Cardiac muscle cell (in vitro differentiated cells and primary cell): ENCODE results near the gene THRSP. TPM values are rescaled to one million over a fixed set of nuclear protein-coding genes. Genes with fewer than 3 reads are reported as not detected.

Experiments used
- DNase-seq, 2 donors: peaks; one replicate each; pipeline versions ENCODE4 v3.0.0 to v3.0.0-alpha.2; 2010 to 2017; ENCODE audit warnings: low read depth in 1 of 2, low spot score in 1 of 2
- H3K27ac ChIP-seq: fragments of 200-600 bp; sonication (generic); 2 replicates; pipeline ENCODE4 v1.5.1; 2016
- H3K27me3 ChIP-seq: fragments of 200-600 bp; sonication (generic); 2 replicates; pipeline ENCODE4 v1.6.0; 2016; ENCODE audit warnings: control low read depth
- H3K36me3 ChIP-seq: fragments of 200-600 bp; sonication (generic); 2 replicates; pipeline ENCODE4 v1.5.1; 2016; ENCODE audit warnings: control low read depth
- H3K4me1 ChIP-seq: fragments of 200-600 bp; sonication (generic); 2 replicates; pipeline ENCODE4 v1.8.1; 2017; ENCODE audit warnings: low read depth, mild to moderate bottlenecking, mixed run types
- H3K4me3 ChIP-seq: fragments of 200-600 bp; sonication (generic); 2 replicates; pipeline ENCODE4 v1.5.1; 2016; ENCODE audit warnings: mild to moderate bottlenecking
- H3K9me3 ChIP-seq: fragments of 200-600 bp; sonication (generic); 2 replicates; pipeline ENCODE4 v1.5.1; 2017; ENCODE audit warnings: low read depth, mild to moderate bottlenecking, control low read depth
- CTCF ChIP-seq: IDR thresholded peaks from 2 replicates; pipeline ENCODE4 v1.5.1; 2012; ENCODE audit warnings: low read depth, mild to moderate bottlenecking, low read length
- polyA plus RNA-seq: library from polyadenylated mRNA; unstranded; fragments of >200 nt; fragmentation: Nextera tagmentation; extraction: Ambion mirVana; gene quantifications from 2 replicates; pipeline ENCODE4 v1.2.1, GENCODE V29; 2016
- total RNA-seq: library from RNA; depleted of rRNA; stranded (reverse); fragments of >200 nt; gene quantifications from 2 replicates; pipeline ENCODE4 v1.2.3, GENCODE V29; 2016

Gene THRSP
- total and polyA plus RNA-seq, 2 experiments from 2014 or later, result not detected

- Histone ChIP-seq H3K9me3 (no peaks in the 10 kb centered on the region), H3K27me3 (no peaks in the 10 kb centered on the region), H3K4me3 (no peak overlapping the region), H3K27ac (no peak overlapping the region), H3K36me3 (peaks cover 24% of the 10 kb centered on the region), H3K4me1 (no peaks in the 10 kb centered on the region)
- no peak for DNase-seq
- TF ChIP-seq CTCF, result no peak
Measured at GRCh38 chr11:78110351-78110750, 46.7 kb downstream of the THRSP start.

GRCh38 chr11:78110830-78111229 lies 47.2 kb downstream of the THRSP start:
- no peaks in the 10 kb centered on the region for H3K27me3 ChIP-seq
- H3K4me1 ChIP-seq, result no peaks in the 10 kb centered on the region
- H3K4me3 ChIP-seq, result no peak overlapping the region
- no peak for TF ChIP-seq CTCF
- H3K27ac ChIP-seq, result no peak overlapping the region
- H3K9me3 ChIP-seq, result no peaks in the 10 kb centered on the region
- H3K36me3 ChIP-seq, result peaks cover 24% of the 10 kb centered on the region
- no peak for DNase-seq

- H3K4me1 ChIP-seq, result no peaks in the 10 kb centered on the region
- no peak overlapping the region for H3K27ac ChIP-seq
- TF ChIP-seq CTCF, result no peak
Measured at GRCh38 chr11:78111298-78111697, 47.6 kb downstream of the THRSP start.

GRCh38 chr11:78112582-78113275 lies 49.1 kb downstream of the THRSP start:
- Histone ChIP-seq H3K36me3 (peaks cover 24% of the 10 kb centered on the region), H3K9me3 (no peaks in the 10 kb centered on the region), H3K27ac (no peak overlapping the region), H3K4me3 (no peak overlapping the region), H3K27me3 (no peaks in the 10 kb centered on the region), H3K4me1 (no peaks in the 10 kb centered on the region)
- TF ChIP-seq CTCF, result no peak
- no peak for DNase-seq

More at GRCh38 chr11:78111298-78111697, 47.6 kb downstream of the THRSP start:
- peaks cover 24% of the 10 kb centered on the region for H3K36me3 ChIP-seq
- no peaks in the 10 kb centered on the region for H3K27me3 ChIP-seq
- DNase-seq, result no peak
- no peak overlapping the region for H3K4me3 ChIP-seq
- no peaks in the 10 kb centered on the region for H3K9me3 ChIP-seq

Other genes with a start within 250 kb of the THRSP start
- gene RSF1, start 243.1 kb upstream of the THRSP start, total RNA-seq, result 47.0 and 81.7 TPM in 2 replicates
- 68.9 and 117 TPM in 2 replicates for gene RSF1, start 243.1 kb upstream of the THRSP start, polyA plus RNA-seq
- 62.6 and 74.5 TPM in 2 replicates for gene AAMDC, start 242.7 kb upstream of the THRSP start, total RNA-seq
- 157 and 169 TPM in 2 replicates for gene AAMDC, start 242.7 kb upstream of the THRSP start, polyA plus RNA-seq
- 27.4 and 30.5 TPM in 2 replicates for gene INTS4, start 69.2 kb upstream of the THRSP start, total RNA-seq
- gene INTS4, start 69.2 kb upstream of the THRSP start, polyA plus RNA-seq, result 29.4 and 31.4 TPM in 2 replicates
- 0.45 and 0.81 TPM in 2 replicates for gene KCTD14, start 40.6 kb upstream of the THRSP start, total RNA-seq
- 0.23 and 0.96 TPM in 2 replicates for gene KCTD14, start 40.6 kb upstream of the THRSP start, polyA plus RNA-seq
- 123 and 247 TPM in 2 replicates for gene NDUFC2, start 16.0 kb downstream of the THRSP start, total RNA-seq
- gene NDUFC2, start 16.0 kb downstream of the THRSP start, polyA plus RNA-seq, result 574 and 689 TPM in 2 replicates
- 25.9 and 38.4 TPM in 2 replicates for gene ALG8, start 75.8 kb downstream of the THRSP start, total RNA-seq
- gene ALG8, start 75.8 kb downstream of the THRSP start, polyA plus RNA-seq, result 74.1 and 75.4 TPM in 2 replicates
- 8.6 and 15.8 TPM in 2 replicates for gene KCTD21, start 124.8 kb downstream of the THRSP start, total RNA-seq
- gene KCTD21, start 124.8 kb downstream of the THRSP start, polyA plus RNA-seq, result 4.8 and 5.8 TPM in 2 replicates
- 25.1 and 35.0 TPM in 2 replicates for gene USP35, start 125.1 kb downstream of the THRSP start, total RNA-seq
- 11.1 and 13.3 TPM in 2 replicates for gene USP35, start 125.1 kb downstream of the THRSP start, polyA plus RNA-seq